HG03457 (cell line): ENCODE measurements around the gene BPGM.

Source experiments
- ATAC-seq: cut with Tn5 transposase; IDR thresholded peaks from one replicate; pipeline ENCODE4 v1.9.1; 2021; ENCODE audit warnings: moderate number of reproducible peaks; ENCODE audit not compliant: unreplicated experiment

BPGM gene

GRCh38 chr7:134714470-134715205 is 68.0 kb downstream of the BPGM start:
- ATAC-seq, result no peak

DNA sequence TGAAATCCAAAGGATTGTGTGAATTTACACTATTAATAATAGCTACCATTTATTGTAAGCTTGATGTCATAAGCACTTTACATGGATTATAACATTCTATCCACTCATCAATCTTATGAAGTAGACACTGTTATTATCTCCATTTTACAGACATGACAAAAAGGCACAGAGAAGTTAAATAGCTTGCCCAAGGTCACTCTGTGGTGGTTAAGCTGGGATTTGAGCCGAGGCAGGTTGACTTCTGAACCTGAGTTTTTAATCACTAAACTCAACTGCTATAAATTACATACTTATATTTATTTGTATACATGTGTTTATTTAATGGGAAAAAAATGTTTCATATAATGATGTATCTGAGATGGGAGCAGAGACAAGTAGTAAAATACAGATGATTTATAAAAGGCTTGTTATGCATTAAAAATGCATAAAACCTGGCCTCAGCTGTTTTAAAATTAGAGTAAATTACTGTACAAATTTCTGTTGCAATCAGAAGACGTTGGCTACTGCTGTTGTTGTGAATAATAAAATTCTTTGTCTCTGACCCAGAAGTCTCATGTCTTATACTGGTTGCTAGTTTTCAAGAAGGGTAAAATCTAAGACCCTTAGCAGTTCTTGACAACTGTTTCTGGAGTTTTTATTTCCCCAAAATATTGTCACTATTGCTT is 71.7 kb downstream of the BPGM start:
- no peak for ATAC-seq

GRCh38 chr7:134720091-134720935 is 73.7 kb downstream of the BPGM start:
- ATAC-seq, result no peak

- no peak for ATAC-seq
Observed at GRCh38 chr7:134721171-134721570, 74.5 kb downstream of the BPGM start.

DNA sequence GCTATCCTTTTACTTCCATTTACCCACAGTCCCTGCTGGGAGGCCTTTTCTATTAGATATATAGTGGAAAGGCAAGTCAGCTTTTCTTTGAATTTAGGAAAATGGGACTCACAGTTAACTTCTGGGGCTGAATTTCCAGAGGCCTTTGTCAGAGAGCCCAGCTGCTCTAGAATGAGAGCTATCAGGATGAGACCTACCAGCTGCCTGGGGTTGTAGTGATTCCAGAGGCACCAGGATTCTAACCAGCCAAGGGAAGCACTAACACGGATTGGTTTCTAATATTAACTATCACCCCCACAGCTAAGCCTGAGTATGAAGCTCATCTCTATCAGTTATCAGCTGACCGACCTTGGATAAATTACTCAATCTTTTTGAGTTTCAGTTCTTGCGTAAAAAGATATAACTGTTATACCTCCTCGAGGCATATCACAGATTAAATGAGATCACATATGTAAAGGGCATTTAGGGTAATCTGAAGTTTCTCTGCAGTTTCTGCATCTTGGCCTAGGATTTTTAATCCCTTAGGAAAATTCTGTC is 76.2 kb downstream of the BPGM start:
- no peak for ATAC-seq

- no peak for ATAC-seq
Observed at GRCh38 chr7:134723892-134724291, 77.2 kb downstream of the BPGM start.

GRCh38 chr7:134724606-134725005 is 78.0 kb downstream of the BPGM start:
- ATAC-seq, result no peak

DNA sequence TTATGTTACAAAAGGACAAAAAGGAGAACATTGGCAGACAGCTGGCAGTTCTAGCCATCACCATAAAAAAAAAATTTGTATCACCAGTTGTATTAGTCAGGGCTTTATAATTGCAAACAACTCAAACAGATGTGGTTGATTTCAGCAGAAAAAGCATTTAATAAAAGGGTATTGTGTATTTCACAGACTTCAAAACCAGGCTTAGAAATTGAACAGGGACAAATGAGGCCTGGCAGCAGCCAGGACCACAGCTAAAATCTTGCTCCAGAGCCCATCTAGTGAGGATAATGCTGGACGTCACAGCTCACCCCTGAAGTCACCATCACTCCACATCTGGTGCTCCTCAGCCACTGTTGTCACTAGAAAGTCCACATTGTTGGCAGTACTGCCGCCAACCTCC is 79.9 kb downstream of the BPGM start:
- no peak for ATAC-seq

DNA sequence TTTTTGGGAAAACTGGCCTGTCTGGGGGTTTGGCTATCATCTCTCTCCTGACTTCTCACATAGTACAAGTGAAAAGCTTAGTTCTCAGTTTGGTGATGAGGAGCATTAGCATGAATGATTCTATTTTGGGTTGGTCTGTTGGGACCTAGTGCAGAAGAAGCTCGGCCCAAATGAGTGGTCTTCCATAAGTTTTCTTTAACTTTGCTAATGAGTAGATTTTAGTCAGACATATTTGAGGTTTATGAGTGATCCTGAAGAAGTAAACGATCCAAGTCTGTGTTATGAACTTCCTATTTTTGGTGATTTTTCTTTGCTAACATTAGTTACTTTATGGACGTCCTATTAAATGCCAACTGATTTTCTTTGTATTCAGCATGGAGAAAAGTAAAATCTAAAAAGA is 81.1 kb downstream of the BPGM start:
- no peak for ATAC-seq
